Nephron progenitor cell (in vitro differentiated cells): ENCODE results near the gene SMIM7.

Source experiments
- DNase-seq: peaks from one replicate; pipeline ENCODE4 v3.0.0; 2021
- H3K27ac Mint-ChIP-seq: 2 replicates; pipeline ENCODE4 v1.8.0; 2021; ENCODE audit warnings: mild to moderate bottlenecking, moderate library complexity, mixed read lengths
- H3K27me3 Mint-ChIP-seq: 2 replicates; pipeline ENCODE4 v1.8.0; 2021; ENCODE audit warnings: mild to moderate bottlenecking, low read depth, mixed read lengths; ENCODE audit not compliant: poor library complexity
- H3K36me3 Mint-ChIP-seq: 2 replicates; pipeline ENCODE4 v1.8.0; 2021; ENCODE audit warnings: low read depth, mixed read lengths
- H3K4me1 Mint-ChIP-seq: 2 replicates; pipeline ENCODE4 v1.8.0; 2021; ENCODE audit warnings: mixed read lengths
- H3K4me3 Mint-ChIP-seq: 2 replicates; pipeline ENCODE4 v1.8.0; 2021; ENCODE audit warnings: mild to moderate bottlenecking, moderate library complexity, mixed read lengths
- H3K9me3 Mint-ChIP-seq: 2 replicates; pipeline ENCODE4 v1.8.0; 2021; ENCODE audit warnings: mild to moderate bottlenecking, moderate library complexity, mixed read lengths
- CTCF ChIP-seq: fragments of 200-600 bp; sonication (generic); IDR thresholded peaks from 2 replicates; pipeline ENCODE4 v1.5.0; 2021; ENCODE audit warnings: antibody characterized with exemption

Gene SMIM7

DNA sequence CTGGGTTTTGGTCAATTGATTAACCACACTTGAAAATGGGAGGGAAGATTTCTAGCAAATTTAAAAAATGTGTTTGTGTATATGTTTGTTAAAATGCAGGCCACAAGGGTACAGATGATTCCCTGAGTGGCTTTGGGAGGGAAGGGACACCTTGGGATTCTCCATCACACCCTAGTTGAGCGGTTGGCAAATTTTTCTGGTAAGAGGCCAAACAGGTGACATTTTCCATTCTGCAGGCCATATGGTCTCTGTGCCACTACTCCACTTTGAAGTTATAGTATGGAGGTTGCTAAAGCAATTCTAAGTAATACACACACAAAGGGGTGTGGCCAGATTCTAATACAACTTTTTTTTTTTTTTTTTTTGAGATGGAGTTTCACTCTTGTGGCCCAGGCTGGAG, 19.0 kb downstream of the SMIM7 start:
- Mint-ChIP-seq H3K4me1 (peaks cover 11% of the 10 kb centered on the region), H3K4me3 (no peak overlapping the region), H3K36me3 (peaks cover 73% of the 10 kb centered on the region), H3K27me3 (no peaks in the 10 kb centered on the region), H3K27ac (no peak overlapping the region), H3K9me3 (no peaks in the 10 kb centered on the region)
- no peak for DNase-seq
- no peak for TF ChIP-seq CTCF

- Mint-ChIP-seq H3K27me3 (no peaks in the 10 kb centered on the region), H3K36me3 (peaks cover 58% of the 10 kb centered on the region), H3K4me1 (peaks cover 11% of the 10 kb centered on the region), H3K27ac (peak overlapping the region; percentile 46), H3K4me3 (no peak overlapping the region), H3K9me3 (no peaks in the 10 kb centered on the region)
- TF ChIP-seq CTCF: no peak
- DNase-seq: no peak
Measured at GRCh38 chr19:16638666-16639065, 21.3 kb downstream of the SMIM7 start.

GRCh38 chr19:16637535-16637934, 22.4 kb downstream of the SMIM7 start:
- H3K27me3 Mint-ChIP-seq: no peaks in the 10 kb centered on the region
- peak overlapping the region; percentile 96 for H3K27ac Mint-ChIP-seq
- no peak for DNase-seq
- H3K36me3 Mint-ChIP-seq: peaks cover 53% of the 10 kb centered on the region
- peaks cover 11% of the 10 kb centered on the region for H3K4me1 Mint-ChIP-seq
- H3K9me3 Mint-ChIP-seq: no peaks in the 10 kb centered on the region
- no peak for TF ChIP-seq CTCF
- H3K4me3 Mint-ChIP-seq: no peak overlapping the region

DNA sequence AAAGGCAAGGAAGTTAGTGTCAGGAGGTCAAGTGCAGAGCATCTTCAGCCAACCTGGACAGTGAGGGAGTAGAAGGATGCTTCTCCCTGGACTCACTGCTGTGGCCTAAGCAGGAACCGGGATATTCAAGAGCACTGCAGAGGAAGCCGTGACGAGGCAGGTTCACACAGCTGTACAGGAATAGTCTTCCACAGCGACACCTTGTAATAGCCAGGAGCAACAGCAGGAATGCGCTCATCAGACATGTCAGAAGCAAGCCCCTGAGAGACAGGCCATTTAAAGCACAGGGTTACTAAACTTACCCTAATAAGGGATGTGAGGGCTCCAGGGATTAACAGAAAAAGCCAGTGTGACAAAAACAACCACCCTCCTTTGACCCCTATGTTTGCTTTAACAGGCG, 28.5 kb downstream of the SMIM7 start:
- no peak for TF ChIP-seq CTCF
- Mint-ChIP-seq H3K4me3 (no peak overlapping the region), H3K27ac (peak overlapping the region; percentile 79), H3K9me3 (no peaks in the 10 kb centered on the region), H3K4me1 (peaks cover 18% of the 10 kb centered on the region), H3K36me3 (peaks cover 30% of the 10 kb centered on the region), H3K27me3 (no peaks in the 10 kb centered on the region)
- DNase-seq: no peak

GRCh38 chr19:16628984-16629691, 30.8 kb downstream of the SMIM7 start:
- Mint-ChIP-seq H3K4me3 (peak overlapping the region; percentile 95), H3K27me3 (no peaks in the 10 kb centered on the region), H3K36me3 (peaks cover 26% of the 10 kb centered on the region), H3K27ac (peak overlapping the region; percentile 43), H3K4me1 (peaks cover 29% of the 10 kb centered on the region), H3K9me3 (no peaks in the 10 kb centered on the region)
- peak; percentile 32 for DNase-seq
- TF ChIP-seq CTCF: no peak
